ENCODE data around the gene NAALADL2. TPM values are rescaled to one million over a fixed set of nuclear protein-coding genes. Genes with fewer than 3 reads are reported as not detected.
"Not testable (repeated sequence)": the region's sequence is repeated elsewhere in the genome, so short reads cannot be mapped to it uniquely, and the experiment has no call there.

The NAALADL2 gene
- total RNA-seq, 2 experiments from 2014 or later = not detected

DNA sequence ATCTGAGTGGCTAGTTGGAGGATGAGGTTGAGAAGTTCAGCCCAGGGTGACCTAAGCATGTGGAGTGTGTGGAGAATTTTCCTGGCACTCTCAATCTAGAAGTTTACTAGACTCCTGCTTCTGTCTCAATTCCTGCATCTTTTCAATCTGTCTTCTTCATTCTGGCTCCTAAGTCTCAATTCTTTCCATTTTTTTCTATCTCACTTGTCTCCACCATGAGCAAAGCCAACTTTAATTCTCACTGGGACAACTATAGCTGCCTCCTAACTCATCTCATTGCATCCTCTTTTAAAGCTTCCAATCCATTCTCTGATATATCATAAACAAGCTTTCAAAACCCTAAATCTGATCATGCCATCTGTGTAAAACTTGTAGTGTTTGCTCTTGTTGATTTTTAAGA, 569.3 kb downstream of the NAALADL2 start:
- POLR2A ChIA-PET = no interaction called here
- Mint-ChIP-seq H3K27me3 (no peaks in the 10 kb centered on the region), H3K36me3 (ENCODE audit: low read depth) (no peaks in the 10 kb centered on the region), H3K4me1 (no peaks in the 10 kb centered on the region), H3K27ac (no peak overlapping the region), H3K4me3 (no peak overlapping the region), H3K9me3 (no peaks in the 10 kb centered on the region)
- CTCF ChIA-PET = no interaction called here
- DNase-seq = no peak

DNA sequence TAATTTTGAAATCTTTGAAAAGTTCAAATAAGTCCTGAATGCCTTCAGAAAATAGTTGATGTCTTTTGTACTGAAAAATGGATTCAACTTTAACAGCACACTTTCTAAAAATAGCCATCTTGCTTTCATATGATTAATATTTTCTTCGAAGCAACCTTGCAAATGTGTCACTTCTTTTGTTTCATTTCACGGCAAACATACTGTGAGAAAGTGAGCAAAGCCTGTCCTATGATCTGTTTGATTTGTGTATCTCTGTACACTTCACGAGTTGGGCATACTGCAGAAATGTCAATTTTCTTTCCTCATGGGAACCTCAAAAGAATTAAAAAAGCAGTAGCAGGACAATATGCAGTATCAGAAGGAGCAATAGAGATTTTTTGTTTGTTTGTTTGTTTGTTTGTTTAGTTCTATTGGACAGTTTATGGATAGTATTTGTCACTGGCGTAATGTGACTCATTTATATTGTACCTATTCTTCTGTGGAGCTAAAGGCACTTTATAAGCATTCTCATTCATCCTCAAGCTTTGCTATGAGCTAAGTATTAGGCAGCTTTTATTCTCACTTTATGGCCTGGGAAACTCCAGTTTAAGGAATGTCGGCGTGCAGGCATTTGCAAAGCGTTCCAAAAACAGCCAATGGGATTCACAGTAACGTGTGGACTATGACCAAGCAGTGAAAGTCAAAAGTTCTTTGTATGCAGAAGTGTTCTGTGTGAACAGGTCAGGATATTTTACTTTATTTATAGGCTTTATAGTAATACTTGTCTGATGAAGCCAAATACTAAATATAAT, 572.0 kb downstream of the NAALADL2 start:
- no peaks in the 10 kb centered on the region for H3K36me3 Mint-ChIP-seq (ENCODE audit: low read depth)
- no peaks in the 10 kb centered on the region for H3K9me3 Mint-ChIP-seq
- ChIA-PET CTCF (no interaction called here), POLR2A (no interaction called here)
- H3K27me3 Mint-ChIP-seq = no peaks in the 10 kb centered on the region
- no peak for DNase-seq
- H3K27ac Mint-ChIP-seq = no peak overlapping the region
- no peaks in the 10 kb centered on the region for H3K4me1 Mint-ChIP-seq
- no peak overlapping the region for H3K4me3 Mint-ChIP-seq

DNA sequence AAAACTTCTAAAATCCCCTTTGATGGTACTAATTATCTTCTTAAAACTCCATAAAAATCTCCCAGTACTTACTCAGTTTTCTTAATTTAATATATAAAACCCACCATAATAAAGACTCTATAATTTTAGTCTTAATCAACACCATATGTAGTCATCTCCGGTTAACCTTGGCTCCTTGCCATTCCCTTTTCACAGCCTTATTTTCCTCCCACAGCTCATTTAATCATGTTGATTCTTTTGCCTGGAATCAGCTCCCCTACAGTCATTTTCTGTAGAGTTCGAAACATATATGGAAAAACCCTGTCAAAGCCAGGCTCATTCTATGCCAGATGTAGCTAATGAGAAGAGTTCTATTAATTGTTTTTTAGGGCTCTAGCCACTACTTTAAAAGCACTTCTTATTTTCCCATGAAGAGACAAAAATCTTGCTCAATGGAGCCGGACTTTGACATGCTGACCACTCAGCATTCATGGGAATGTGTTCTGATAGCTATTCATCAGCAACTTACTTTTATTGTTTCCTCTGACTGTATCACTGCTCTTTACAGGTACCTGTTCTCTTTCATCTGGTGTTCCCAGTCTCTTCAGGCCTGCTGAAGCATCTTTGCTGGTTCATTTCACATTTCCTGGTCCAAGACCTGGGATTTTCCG, 573.4 kb downstream of the NAALADL2 start:
- POLR2A ChIA-PET = no interaction called here
- no peak for DNase-seq
- Mint-ChIP-seq H3K27ac (no peak overlapping the region), H3K9me3 (no peaks in the 10 kb centered on the region), H3K36me3 (ENCODE audit: low read depth) (no peaks in the 10 kb centered on the region), H3K4me1 (no peaks in the 10 kb centered on the region), H3K27me3 (no peaks in the 10 kb centered on the region), H3K4me3 (no peak overlapping the region)
- CTCF ChIA-PET = no interaction called here

DNA sequence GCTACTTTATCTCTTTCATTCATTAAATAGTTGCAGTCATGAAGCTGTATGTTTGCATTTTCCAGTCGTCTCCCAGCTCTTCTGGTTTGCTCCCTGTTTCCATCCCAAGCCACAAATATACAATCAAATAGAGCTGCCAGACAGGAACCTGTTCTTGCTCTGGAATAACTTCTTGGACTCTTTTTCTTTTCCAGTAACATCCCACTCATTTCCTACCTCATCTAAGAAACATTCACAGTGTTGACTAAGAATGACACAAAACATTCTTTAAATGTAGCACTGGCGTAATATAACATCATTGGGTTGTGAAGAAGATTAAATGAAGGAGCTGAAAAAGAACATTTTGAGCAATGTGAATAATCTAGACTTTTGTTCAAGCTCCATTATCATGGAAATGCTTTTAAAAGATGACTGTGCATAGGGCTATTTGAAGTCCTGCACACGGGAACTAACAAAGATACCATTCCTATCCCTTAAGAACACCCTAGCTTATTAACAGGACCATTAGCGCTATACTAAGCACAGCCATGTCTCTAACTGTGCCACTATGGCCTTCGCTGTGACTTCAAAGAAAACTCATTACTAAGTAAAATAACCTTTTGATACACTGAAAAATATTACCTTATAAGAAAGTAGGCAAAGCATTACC, 574.0 kb downstream of the NAALADL2 start:
- no peak overlapping the region for H3K27ac Mint-ChIP-seq
- CTCF ChIA-PET = no interaction called here

DNA sequence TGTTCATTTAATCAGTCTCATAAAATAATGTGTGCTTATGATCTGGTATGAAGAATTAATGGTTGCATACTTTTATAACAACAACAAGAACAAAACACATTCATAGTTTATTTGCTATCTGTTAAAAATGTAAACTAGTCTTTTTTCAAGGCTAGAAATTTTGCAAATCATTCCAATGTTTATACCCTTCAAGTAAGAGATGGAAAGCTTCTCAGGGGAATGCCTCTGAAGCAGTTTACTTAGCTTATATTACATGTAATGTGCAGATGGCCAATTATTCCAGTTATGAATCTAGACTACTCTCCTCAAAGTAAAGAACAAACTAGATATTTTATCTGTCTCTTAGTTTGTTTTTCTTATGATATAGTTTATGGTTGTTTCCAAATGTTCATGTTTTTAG, 575.4 kb downstream of the NAALADL2 start:
- no peak overlapping the region for H3K4me3 Mint-ChIP-seq
- peaks cover 4% of the 10 kb centered on the region for H3K9me3 Mint-ChIP-seq
- no peak overlapping the region for H3K27ac Mint-ChIP-seq
- H3K36me3 Mint-ChIP-seq (ENCODE audit: low read depth) = no peaks in the 10 kb centered on the region
- H3K27me3 Mint-ChIP-seq = no peaks in the 10 kb centered on the region
- POLR2A ChIA-PET = no interaction called here
- H3K4me1 Mint-ChIP-seq = no peaks in the 10 kb centered on the region
- DNase-seq = no peak
- CTCF ChIA-PET = no interaction called here

More for the DNA sequence above, 574.0 kb downstream of the NAALADL2 start:
- Mint-ChIP-seq H3K27me3 (no peaks in the 10 kb centered on the region), H3K9me3 (no peaks in the 10 kb centered on the region), H3K4me3 (no peak overlapping the region), H3K4me1 (no peaks in the 10 kb centered on the region), H3K36me3 (ENCODE audit: low read depth) (no peaks in the 10 kb centered on the region)
- POLR2A ChIA-PET = no interaction called here
- no peak for DNase-seq

DNA sequence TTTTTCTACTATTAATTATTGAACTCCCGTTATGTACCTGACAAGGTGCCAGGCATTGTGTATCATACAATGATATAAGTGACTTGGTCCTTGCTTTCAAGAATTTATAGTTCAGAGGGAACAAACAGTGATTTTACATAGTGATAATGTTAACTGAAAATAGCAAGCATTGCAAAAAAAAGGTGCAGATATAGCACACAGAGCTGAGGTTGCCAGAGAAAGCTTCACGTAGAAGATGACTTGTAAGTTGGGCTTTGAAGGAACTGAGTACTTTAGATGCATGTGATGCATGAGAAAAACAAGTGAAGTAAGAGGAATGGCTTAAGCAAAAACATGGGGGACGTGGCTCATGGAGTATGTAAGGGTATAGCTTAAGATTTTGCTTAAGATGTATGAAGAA, 584.5 kb downstream of the NAALADL2 start:
- POLR2A ChIA-PET = interaction anchor here (0.6 kb wide), 1 partner anchor 1000 kb away, joined by 3 read pairs; no protein-coding TSS in a partner anchor
- H3K27ac Mint-ChIP-seq = no peak overlapping the region
- H3K4me1 Mint-ChIP-seq = no peaks in the 10 kb centered on the region

DNA sequence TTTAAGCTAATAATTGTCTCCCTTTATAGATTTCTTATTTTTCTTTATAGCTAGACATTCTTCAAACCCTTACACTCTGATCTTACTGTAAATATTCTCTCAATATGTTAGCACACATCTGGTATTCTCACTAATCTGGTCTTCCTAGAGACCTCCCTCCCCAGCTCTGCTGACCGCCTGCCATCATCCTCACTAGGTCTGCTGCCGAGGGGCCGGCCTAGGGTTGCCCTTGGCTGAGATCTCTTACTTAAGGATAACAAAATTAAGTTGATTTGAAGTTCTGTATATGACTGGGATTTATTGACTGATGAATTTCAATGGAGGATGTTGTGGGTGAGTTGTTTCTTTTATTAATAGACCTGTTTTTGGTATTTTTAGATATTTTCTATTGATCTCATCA, 586.6 kb downstream of the NAALADL2 start:
- Mint-ChIP-seq H3K27me3 (no peaks in the 10 kb centered on the region), H3K4me1 (no peaks in the 10 kb centered on the region), H3K36me3 (ENCODE audit: low read depth) (no peaks in the 10 kb centered on the region), H3K27ac (no peak overlapping the region), H3K4me3 (no peak overlapping the region), H3K9me3 (no peaks in the 10 kb centered on the region)
- ChIA-PET CTCF (no interaction called here), POLR2A (no interaction called here)
- no peak for DNase-seq

More for the DNA sequence above, 584.5 kb downstream of the NAALADL2 start:
- CTCF ChIA-PET = no interaction called here
- no peak for DNase-seq
- Mint-ChIP-seq H3K27me3 (no peaks in the 10 kb centered on the region), H3K4me3 (no peak overlapping the region), H3K36me3 (ENCODE audit: low read depth) (no peaks in the 10 kb centered on the region), H3K9me3 (peaks cover 11% of the 10 kb centered on the region)

DNA sequence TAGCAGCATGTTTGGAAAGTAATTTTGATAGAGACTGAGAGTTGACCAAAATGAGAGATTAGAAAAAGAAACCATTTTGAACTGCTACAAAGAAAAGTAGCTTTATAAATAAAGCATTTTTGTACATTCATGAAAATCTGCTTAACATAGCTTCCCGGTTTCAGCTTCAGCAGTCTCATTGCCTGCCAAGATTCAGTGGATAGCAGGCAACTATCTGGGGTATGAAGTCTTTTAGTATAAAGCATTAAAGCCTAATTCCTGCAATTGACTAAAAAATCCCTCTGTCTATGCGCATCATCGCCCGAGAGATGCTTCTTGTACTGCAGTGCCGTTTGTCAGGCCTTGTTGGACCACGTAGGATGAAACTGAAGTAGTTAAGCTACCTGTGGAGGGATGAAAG, 588.4 kb downstream of the NAALADL2 start:
- no peaks in the 10 kb centered on the region for H3K4me1 Mint-ChIP-seq
- H3K4me3 Mint-ChIP-seq = no peak overlapping the region
- no peaks in the 10 kb centered on the region for H3K9me3 Mint-ChIP-seq
- DNase-seq = no peak
- H3K27ac Mint-ChIP-seq = no peak overlapping the region
- H3K36me3 Mint-ChIP-seq (ENCODE audit: low read depth) = no peaks in the 10 kb centered on the region
- ChIA-PET CTCF (no interaction called here), POLR2A (no interaction called here)
- H3K27me3 Mint-ChIP-seq = no peaks in the 10 kb centered on the region

DNA sequence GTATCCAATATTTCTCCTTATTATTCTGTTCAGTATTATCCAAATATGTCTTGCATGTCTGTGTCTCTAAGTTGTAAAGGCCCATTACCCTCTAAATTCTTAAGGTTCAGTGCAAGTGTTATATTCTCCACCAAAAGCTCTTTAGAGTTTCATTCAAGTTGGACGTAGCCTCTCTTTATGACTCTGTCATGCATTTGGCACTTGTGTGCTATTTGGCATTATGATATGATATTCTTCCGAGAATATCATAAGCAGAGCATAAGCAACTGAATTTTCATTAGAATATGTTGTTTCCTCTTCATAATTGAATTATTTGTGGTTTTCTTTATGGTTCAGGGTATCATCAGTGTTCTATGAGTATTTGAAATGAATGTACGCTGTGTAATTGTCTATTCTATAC, 594.2 kb downstream of the NAALADL2 start:
- POLR2A ChIA-PET = no interaction called here
- CTCF ChIA-PET = no interaction called here
- H3K27ac Mint-ChIP-seq = no peak overlapping the region
- H3K27me3 Mint-ChIP-seq = no peaks in the 10 kb centered on the region
- H3K4me3 Mint-ChIP-seq = no peak overlapping the region
- no peak for DNase-seq
- no peaks in the 10 kb centered on the region for H3K9me3 Mint-ChIP-seq
- H3K36me3 Mint-ChIP-seq (ENCODE audit: low read depth) = no peaks in the 10 kb centered on the region
- H3K4me1 Mint-ChIP-seq = no peaks in the 10 kb centered on the region

DNA sequence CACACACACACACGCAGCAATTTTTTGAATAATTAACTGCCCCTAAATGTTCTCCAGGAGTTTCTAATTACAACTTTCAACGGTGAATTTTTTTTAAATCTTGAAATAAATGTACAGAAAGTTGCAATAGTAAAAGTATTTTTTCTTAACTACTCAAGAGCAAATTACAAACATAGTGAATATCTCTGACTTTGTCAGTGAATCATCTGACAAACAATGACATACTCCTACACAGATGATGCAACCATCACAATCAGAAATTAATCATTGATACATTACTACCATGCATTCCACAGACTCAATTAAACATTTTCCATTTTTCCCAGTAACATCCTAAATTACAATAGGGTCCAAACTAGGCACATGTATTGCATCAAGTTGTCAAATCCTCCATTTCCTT, 597.3 kb downstream of the NAALADL2 start:
- H3K27ac Mint-ChIP-seq = no peak overlapping the region
- POLR2A ChIA-PET = no interaction called here
- no peak overlapping the region for H3K4me3 Mint-ChIP-seq
- H3K4me1 Mint-ChIP-seq = no peaks in the 10 kb centered on the region
- CTCF ChIA-PET = no interaction called here
- H3K27me3 Mint-ChIP-seq = no peaks in the 10 kb centered on the region
- H3K9me3 Mint-ChIP-seq = peaks cover 10% of the 10 kb centered on the region
- DNase-seq = no peak
- H3K36me3 Mint-ChIP-seq (ENCODE audit: low read depth) = no peaks in the 10 kb centered on the region

DNA sequence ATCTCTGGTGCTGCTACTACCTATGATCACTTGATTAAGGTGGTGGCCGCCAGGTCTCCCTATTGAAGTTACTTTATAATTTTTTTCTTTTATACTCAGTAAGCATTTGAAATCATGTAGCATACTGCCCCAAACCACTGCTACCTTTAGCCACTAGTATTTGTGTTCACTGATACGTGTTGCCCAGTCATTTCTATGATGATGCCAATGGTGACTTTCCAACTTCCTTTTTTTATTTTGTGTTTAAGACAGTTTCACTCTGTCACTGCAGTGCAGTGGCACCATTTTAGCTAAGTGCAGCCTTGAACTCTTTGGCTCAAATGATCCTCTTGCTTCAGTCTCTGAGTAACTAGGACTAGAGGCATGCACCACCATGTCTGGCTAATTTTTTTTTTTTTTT, 598.2 kb downstream of the NAALADL2 start:
- peaks cover 15% of the 10 kb centered on the region for H3K9me3 Mint-ChIP-seq
- H3K27me3 Mint-ChIP-seq = no peaks in the 10 kb centered on the region
- ChIA-PET CTCF (no interaction called here), POLR2A (no interaction called here)
- no peak for DNase-seq
- no peak overlapping the region for H3K4me3 Mint-ChIP-seq
- no peaks in the 10 kb centered on the region for H3K36me3 Mint-ChIP-seq (ENCODE audit: low read depth)
- H3K4me1 Mint-ChIP-seq = no peaks in the 10 kb centered on the region
- H3K27ac Mint-ChIP-seq = no peak overlapping the region

DNA sequence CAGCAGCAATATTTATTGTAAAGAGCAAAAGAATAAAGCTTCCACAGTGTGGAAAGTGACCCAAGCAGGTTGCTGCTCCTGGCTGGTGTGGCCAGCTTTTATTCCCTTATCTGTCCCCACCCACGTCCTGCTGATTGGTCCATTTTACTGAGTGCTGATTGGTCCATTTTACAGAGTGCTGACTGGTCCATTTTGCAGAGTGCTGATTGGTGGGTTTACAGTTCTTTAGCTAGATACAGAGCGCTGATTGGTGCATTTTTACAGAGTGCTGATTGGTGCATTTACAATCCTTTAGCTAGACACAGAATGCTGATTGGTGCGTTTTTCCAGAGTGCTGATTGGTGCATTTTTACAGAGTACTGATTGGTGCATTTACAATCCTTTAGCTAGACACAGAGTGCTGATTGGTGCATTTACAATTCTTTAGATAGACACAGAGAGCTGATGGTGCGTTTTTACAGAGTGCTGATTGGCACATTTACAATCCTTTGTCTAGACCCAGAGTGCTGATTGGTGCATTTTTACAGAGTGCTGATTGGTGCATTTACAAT, 601.8 kb downstream of the NAALADL2 start:
- H3K27me3 Mint-ChIP-seq; H3K27ac Mint-ChIP-seq; POLR2A ChIA-PET; H3K36me3 Mint-ChIP-seq (ENCODE audit: low read depth); H3K4me1 Mint-ChIP-seq; DNase-seq; H3K4me3 Mint-ChIP-seq: not testable (repeated sequence)
- CTCF ChIA-PET = interaction anchor here (0.7 kb wide), 1 partner anchor 10 kb away, joined by 3 read pairs; no protein-coding TSS in a partner anchor
- H3K9me3 Mint-ChIP-seq = peaks cover 15% of the 10 kb centered on the region

DNA sequence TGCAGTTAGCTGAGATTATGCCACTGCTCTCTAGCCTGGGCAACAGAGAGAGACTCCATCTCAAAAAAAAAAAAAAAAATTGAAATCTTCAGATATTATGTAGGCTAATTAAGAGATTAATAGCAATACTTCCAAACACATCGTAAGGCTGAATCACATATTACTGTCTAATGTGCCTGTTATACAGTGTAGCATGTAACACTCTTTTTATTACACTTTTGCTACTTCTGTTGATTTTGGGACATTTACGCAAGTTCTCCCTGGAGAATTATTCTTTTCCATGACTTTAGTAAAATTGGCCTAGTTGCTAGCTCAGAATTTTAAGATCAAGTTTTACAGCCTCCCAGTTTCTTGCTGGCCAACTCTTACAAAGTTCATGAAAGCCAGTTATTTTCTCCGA, 605.2 kb downstream of the NAALADL2 start:
- CTCF ChIA-PET = no interaction called here
- POLR2A ChIA-PET = no interaction called here
- Mint-ChIP-seq H3K4me3 (no peak overlapping the region), H3K27me3 (no peaks in the 10 kb centered on the region), H3K4me1 (no peaks in the 10 kb centered on the region), H3K36me3 (ENCODE audit: low read depth) (no peaks in the 10 kb centered on the region), H3K27ac (no peak overlapping the region), H3K9me3 (peaks cover 15% of the 10 kb centered on the region)
- no peak for DNase-seq
